Activated CD8-positive, alpha-beta memory T cell treated with anti-CD3 and anti-CD28 coated beads for 48 hours (primary cell): ENCODE data around the gene BTNL8.

Experiments
- DNase-seq, 3 experiments: peaks; one replicate each; pipeline ENCODE4 v3.0.0-alpha.2; 2020; ENCODE audit warnings: low read depth in 2 of 3, low spot score in 2 of 3

Gene BTNL8

DNA sequence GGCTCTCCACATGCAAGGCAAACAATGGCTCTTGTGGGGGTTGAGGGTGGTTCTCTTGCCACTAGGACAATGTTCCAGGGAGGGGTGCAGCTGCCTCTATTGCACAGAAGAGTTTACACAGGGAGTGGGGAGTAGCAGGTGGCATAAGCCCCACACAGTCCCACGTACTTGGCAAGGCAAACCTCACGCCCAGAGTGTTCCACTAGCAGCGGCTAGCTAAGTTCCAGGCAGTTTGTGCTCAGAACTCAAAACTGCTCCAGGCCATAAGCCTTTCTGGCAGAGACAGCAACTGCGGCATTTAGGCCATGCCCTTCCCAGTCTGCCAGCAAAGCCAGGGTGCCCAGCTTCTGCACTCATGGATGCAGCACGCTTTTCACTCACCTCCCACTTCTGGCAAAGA, 60.7 kb downstream of the BTNL8 start:
- DNase-seq, result no peak

- DNase-seq, result no peak
Measured at GRCh38 chr5:180960209-180960608, 61.2 kb downstream of the BTNL8 start.

DNA sequence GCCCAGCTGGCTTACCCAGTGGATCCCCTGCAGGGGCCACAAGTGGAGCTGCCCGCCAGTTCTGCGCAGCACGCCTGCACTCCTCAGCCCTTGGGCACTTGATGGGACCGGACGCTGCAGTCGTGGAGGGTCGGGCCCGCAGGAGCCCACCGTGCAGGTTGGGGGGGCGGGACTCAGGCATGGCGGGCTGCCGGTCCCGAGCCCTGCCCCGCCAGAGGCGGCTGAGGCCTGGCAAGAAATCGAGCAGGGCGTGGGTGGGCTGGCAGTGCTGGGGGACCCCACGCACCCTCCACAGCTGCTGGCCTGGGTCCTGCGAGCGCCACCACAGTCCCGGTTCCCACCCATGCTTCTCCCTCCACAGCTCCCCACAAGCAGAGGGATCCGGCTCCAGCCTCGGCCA, 70.4 kb downstream of the BTNL8 start:
- DNase-seq, result no peak

GRCh38 chr5:180970336-180970735, 71.4 kb downstream of the BTNL8 start:
- no peak for DNase-seq

GRCh38 chr5:180970875-180971274, 71.9 kb downstream of the BTNL8 start:
- no peak for DNase-seq

GRCh38 chr5:180974612-180975315, 75.8 kb downstream of the BTNL8 start:
- DNase-seq, result no peak

DNA sequence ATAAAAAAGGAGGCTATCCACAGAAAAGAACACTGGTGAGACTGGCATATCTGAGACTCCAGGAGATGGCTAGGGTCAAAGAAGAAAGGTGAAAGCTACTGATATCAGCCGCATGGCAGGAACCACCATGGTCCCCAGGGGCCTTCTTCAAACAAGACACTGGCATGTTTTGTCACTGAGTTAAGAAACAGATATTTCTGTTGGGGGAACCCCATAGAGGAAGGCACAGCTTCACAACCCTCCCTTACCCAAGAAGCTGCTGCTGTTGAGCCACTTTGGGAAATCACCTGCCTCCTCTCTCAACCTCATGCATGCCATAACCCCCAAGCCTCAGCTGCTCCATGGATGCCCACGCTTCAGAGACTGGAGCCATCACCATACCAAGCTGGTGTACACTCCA, 76.4 kb downstream of the BTNL8 start:
- DNase-seq, result no peak

GRCh38 chr5:180976518-180976917, 77.6 kb downstream of the BTNL8 start:
- no peak for DNase-seq

DNA sequence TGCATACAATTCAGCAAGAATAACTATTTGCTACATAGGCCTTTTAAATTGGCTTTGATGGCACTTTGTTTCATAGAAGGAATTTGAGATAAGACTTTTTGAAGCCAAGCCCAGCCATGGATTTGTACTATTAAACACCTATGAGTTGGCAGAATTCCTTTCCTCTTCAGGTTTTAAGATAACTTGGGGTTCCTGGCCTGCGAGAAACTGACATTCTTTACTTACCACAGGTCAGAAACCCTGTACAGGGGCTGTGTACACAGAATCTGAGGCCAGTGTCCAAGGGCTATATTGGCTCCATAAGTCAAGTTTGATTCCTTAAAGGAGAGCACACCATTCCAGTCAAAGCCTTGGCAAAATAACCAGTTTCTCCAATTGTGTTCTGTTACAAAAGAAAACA, 78.9 kb downstream of the BTNL8 start:
- no peak for DNase-seq

GRCh38 chr5:180982008-180982741, 83.2 kb downstream of the BTNL8 start:
- no peak for DNase-seq

- DNase-seq, result no peak
Measured at GRCh38 chr5:180988016-180988415, 89.1 kb downstream of the BTNL8 start.

DNA sequence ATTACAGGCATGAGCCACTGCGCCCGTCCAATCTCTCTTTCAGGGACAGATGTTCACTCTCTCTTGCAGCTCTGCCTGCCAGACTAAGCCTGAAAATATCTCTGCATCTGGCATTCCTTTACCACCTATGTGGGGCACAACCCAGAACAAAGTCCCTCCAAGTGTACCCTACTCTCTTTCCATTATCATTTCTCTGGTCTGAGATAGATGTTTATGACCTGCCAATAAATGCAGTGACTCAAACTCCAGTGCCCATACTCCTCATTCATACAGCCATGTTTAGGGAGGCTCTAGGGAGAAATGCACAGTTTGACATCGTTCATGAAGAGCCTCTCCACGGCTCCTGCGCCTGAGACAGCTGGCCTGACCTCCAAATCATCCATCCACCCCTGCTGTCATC, 89.6 kb downstream of the BTNL8 start, which contains the start of gene BTNL3:
BTNL3 (plus strand) TSS at position 255 of the 400 bp plus-strand sequence. CDS start 183 bp downstream, outside the sequence.
- DNase-seq, result no peak

- DNase-seq, result no peak
Measured at GRCh38 chr5:180990086-180990881, 91.3 kb downstream of the BTNL8 start.

DNA sequence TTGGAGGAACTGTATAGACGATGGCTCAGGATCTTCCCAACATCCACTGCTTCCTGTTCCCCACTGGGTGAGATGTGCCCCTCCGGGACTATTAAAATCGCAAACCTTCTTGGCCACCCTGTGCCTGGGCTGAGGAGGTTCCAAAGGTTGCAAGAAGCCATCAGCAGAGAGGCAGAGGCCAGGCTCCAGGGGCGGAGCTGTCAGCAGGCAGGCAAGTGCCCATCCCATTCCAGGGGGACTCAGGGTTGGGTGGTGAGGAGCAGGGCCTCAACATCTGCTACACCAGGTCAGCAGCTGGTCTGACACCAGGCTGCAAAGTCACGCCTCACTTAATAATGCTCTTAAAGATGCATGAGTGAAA, 91.9 kb downstream of the BTNL8 start:
- DNase-seq, result no peak
